ENCODE results near the gene ZBTB40.

Gene ZBTB40

GRCh38 chr1:22563671-22564602 is 112.3 kb downstream of the ZBTB40 start:
- no peak for DNase-seq

GRCh38 chr1:22566161-22566560 is 114.5 kb downstream of the ZBTB40 start:
- DNase-seq = no peak

- DNase-seq = no peak
Measured at GRCh38 chr1:22567197-22567596, 115.5 kb downstream of the ZBTB40 start.

- no peak for DNase-seq
Measured at GRCh38 chr1:22567994-22568393, 116.3 kb downstream of the ZBTB40 start.

- no peak for DNase-seq
Measured at GRCh38 chr1:22569269-22569668, 117.6 kb downstream of the ZBTB40 start.

GRCh38 chr1:22570140-22570909 is 118.7 kb downstream of the ZBTB40 start:
- DNase-seq = no peak

GRCh38 chr1:22572818-22573217 is 121.2 kb downstream of the ZBTB40 start:
- DNase-seq = no peak

- no peak for DNase-seq
Measured at GRCh38 chr1:22573237-22573636, 121.6 kb downstream of the ZBTB40 start.

- no peak for DNase-seq
Measured at GRCh38 chr1:22575532-22576149, 124.0 kb downstream of the ZBTB40 start.

GRCh38 chr1:22576150-22576544 is 124.5 kb downstream of the ZBTB40 start:
- DNase-seq = no peak

GRCh38 chr1:22576617-22577016 is 125.0 kb downstream of the ZBTB40 start:
- DNase-seq = no peak

GRCh38 chr1:22578732-22579361 is 127.2 kb downstream of the ZBTB40 start:
- no peak for DNase-seq

- no peak for DNase-seq
Measured at GRCh38 chr1:22579541-22580155, 128.0 kb downstream of the ZBTB40 start.
